Common myeloid progenitor, CD34-positive (primary cell): ENCODE results near the gene GRIK4.

Source experiments
- CTCF ChIA-PET: fragments of 350-600 bp; sonication (Branson Sonifier 250); formaldehyde crosslinking; loops from one replicate; lab custom pipeline; 2021; ENCODE audit warnings: antibody characterized with exemption; lab: Charles Lee
- POLR2A ChIA-PET: fragments of 350-600 bp; sonication (Branson Sonifier 250); formaldehyde crosslinking; loops from one replicate; lab custom pipeline; 2021; ENCODE audit warnings: antibody characterized with exemption; lab: Charles Lee
- DNase-seq, 3 donors: peaks; one replicate each; pipeline versions ENCODE4 v3.0.0 to v3.0.0-alpha.2; 2013
- H3K27ac ChIP-seq, 2 experiments: 1 replicate in 1 of 2; 2 replicates in 1 of 2; pipeline ENCODE4 v1.7.0; 2013; ENCODE audit warnings: inconsistent platforms in 2 of 2, low read length in 2 of 2, mild to moderate bottlenecking in 2 of 2, low read depth in 1 of 2, moderate library complexity in 1 of 2; ENCODE audit not compliant: severe bottlenecking in 2 of 2, insufficient read depth in 1 of 2, poor library complexity in 1 of 2
- H3K27me3 ChIP-seq, 5 experiments: replicated peaks in 2 of 5; 1 replicate in 3 of 5; 2 replicates in 2 of 5; pipeline versions ENCODE4 v1.6.1 to v1.7.0; 2013; ENCODE audit warnings: low read length in 4 of 5, mild to moderate bottlenecking in 2 of 5, moderate library complexity in 2 of 5, inconsistent platforms in 1 of 5; ENCODE audit not compliant: insufficient read depth in 5 of 5, control insufficient read depth in 4 of 5
- H3K36me3 ChIP-seq, 4 experiments: 1 replicate in 2 of 4; 2 replicates in 2 of 4; pipeline versions ENCODE4 v1.6.1 to v1.7.0; 2013; ENCODE audit warnings: low read length in 3 of 4, control low read depth in 1 of 4, mild to moderate bottlenecking in 1 of 4; ENCODE audit not compliant: control insufficient read depth in 4 of 4, insufficient read depth in 4 of 4
- H3K4me1 ChIP-seq, 4 experiments: 1 replicate in 3 of 4; 2 replicates in 1 of 4; pipeline versions ENCODE4 v1.6.1 to v1.7.1; 2013; ENCODE audit warnings: low read length in 3 of 4, mild to moderate bottlenecking in 3 of 4, control low read depth in 1 of 4, inconsistent platforms in 1 of 4, moderate library complexity in 1 of 4; ENCODE audit not compliant: control insufficient read depth in 4 of 4, insufficient read depth in 4 of 4; ENCODE audit errors: control extremely low read depth in 1 of 4
- H3K4me3 ChIP-seq, 7 experiments: 1 replicate in 4 of 7; 2 replicates in 3 of 7; pipeline versions ENCODE4 v1.5.1 to v1.7.0; 2013; ENCODE audit warnings: mild to moderate bottlenecking in 7 of 7, low read length in 6 of 7, moderate library complexity in 6 of 7, inconsistent platforms in 2 of 7, low read depth in 2 of 7, control low read depth in 1 of 7; ENCODE audit not compliant: insufficient read depth in 4 of 7, control insufficient read depth in 1 of 7; ENCODE audit errors: extremely low read depth in 1 of 7
- H3K9me3 ChIP-seq, 5 experiments: 1 replicate in 4 of 5; 2 replicates in 1 of 5; pipeline versions ENCODE4 v1.6.1 to v1.7.1; 2013; ENCODE audit warnings: low read length in 4 of 5, mild to moderate bottlenecking in 2 of 5, inconsistent platforms in 1 of 5, low read depth in 1 of 5, moderate library complexity in 1 of 5; ENCODE audit not compliant: control insufficient read depth in 4 of 5, insufficient read depth in 2 of 5; ENCODE audit errors: control extremely low read depth in 1 of 5
- WGBS: methylation state at CpG from one replicate; pipeline ENCODE4 v1.1.5; 2013; ENCODE audit not compliant: insufficient coverage; 5-methylcytosine and 5-hydroxymethylcytosine counted together

The GRIK4 gene

DNA sequence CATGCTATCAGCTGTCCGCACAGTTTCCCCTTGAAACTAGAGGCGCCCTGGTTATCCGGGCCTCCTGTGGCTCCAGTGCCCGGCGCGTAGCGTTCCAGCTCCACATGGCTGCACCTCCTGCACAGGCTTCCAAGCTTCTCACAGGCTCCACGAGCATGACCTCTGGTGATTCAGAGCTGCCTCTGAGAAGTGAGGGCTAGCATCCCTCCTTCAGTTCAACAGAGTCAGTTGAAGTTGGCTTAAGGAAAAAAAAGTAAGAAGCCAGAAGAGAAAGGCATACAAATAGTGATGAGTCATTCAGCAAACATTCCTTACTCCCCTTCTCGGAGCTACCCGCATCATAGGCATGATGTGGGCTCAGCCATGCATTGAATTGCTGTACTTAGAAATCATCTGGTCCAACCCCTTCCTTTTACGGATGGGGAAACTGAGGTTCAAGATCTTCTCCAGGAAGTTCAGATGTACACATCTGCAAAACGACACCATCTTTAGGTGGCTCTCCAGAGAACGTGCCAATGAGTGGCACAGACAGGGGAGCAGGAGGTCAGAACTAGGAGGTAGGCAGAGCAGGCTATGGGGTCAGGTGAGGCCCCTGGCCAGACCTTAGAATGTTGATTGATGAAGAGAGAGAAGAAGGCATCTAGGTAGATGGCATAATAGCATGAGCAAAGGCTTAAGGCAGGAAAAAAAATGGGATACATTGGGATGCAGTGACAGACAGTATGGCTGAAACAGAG is 296.0 kb downstream of the GRIK4 start:
- peaks cover 0 to 6% (median 1%) of the 10 kb centered on the region in 4 experiments for H3K4me1 ChIP-seq
- no peaks in the 10 kb centered on the region for H3K36me3 ChIP-seq
- no peaks in the 10 kb centered on the region for H3K9me3 ChIP-seq
- ChIA-PET CTCF (interaction anchor here (1.2 kb wide), 1 partner anchor 26 kb away, joined by 3 read pairs; no protein-coding TSS in a partner anchor), POLR2A (no interaction called here)
- H3K27me3 ChIP-seq: peaks cover 0 to 21% (median 2%) of the 10 kb centered on the region in 5 experiments
- no peak overlapping the region for H3K4me3 ChIP-seq
- WGBS: 86% methylated on average over 13 of the region's 13 CpGs
- DNase-seq: peak in 1 of 3 donors; percentile 9
- H3K27ac ChIP-seq: no peak overlapping the region

DNA sequence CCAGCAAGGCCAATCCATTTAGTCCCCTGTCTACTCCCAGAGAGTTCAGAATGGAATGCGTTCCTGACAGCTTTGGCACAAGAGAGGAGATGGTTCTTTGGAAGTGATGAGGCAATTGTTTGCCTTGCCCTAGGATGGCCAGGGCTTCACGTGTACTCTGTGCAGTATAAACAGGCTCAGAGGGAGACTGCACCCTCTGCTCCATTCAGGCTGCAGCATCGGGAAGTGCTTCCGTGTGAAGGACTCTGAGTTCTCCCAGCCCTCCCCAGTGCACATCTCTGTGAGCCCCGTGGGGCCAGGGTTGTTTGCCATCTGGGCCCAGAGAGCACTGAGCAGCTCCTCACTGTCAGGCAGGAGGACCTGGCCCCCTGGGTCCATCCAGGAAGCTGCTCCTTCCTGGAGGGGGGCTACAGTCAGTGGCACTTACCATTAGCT is 297.1 kb downstream of the GRIK4 start:
- ChIA-PET POLR2A (no interaction called here), CTCF (no interaction called here)
- 78% methylated on average over 5 of the region's 5 CpGs for WGBS

DNA sequence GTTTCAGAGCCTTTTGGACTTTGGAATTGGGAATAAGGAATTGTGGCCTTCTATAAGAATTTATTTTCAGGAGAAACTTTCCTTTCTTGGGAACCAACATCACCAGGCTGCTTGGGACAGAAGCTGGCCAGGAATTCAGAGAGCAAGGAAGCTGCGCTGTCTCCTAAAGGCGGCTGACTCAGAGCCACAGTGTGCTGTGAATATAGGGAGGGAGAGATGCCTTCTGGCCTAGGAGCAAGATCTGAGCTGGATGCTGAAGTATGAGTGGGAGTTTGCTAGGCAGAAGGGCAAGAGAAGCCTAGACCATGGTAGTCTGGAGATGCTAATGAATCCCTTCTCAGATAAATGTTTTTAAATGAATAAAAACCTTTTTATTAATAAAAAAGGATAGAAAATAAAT is 298.7 kb downstream of the GRIK4 start:
- ChIA-PET POLR2A (no interaction called here), CTCF (no interaction called here)
- H3K36me3 ChIP-seq: no peaks in the 10 kb centered on the region
- WGBS: 94% methylated on average over 2 of the region's 2 CpGs
- peaks cover 0 to 16% (median 0%) of the 10 kb centered on the region in 5 experiments for H3K27me3 ChIP-seq
- H3K4me1 ChIP-seq: peaks cover 0 to 6% (median 1%) of the 10 kb centered on the region in 4 experiments
- no peak overlapping the region for H3K4me3 ChIP-seq
- no peak overlapping the region for H3K27ac ChIP-seq
- DNase-seq: no peak
- no peaks in the 10 kb centered on the region for H3K9me3 ChIP-seq

More for the DNA sequence above, 297.1 kb downstream of the GRIK4 start:
- Histone ChIP-seq H3K4me1 (peaks cover 0 to 6% (median 1%) of the 10 kb centered on the region in 4 experiments), H3K27me3 (peaks cover 0 to 16% (median 2%) of the 10 kb centered on the region in 5 experiments), H3K4me3 (no peak overlapping the region), H3K9me3 (no peaks in the 10 kb centered on the region), H3K27ac (no peak overlapping the region), H3K36me3 (no peaks in the 10 kb centered on the region)
- no peak for DNase-seq

DNA sequence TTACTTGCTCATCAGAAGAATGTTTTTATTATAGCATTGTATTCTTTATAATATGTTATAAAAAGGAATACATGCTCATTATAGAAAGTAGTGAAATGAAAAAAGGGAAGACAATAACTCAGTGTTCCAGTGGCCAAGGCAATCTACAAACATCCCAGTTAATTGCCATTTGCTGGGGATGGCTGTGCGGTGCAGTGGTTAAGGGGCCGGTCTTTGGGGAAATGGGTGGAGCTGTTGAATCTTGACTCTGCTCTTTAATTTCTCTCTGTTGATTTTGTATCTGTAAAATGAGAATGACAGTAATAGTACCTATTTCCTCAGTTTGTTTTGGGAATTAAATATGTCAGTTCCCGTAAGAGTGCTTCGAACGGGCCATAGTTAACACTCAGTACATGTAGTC is 299.7 kb downstream of the GRIK4 start:
- no peak overlapping the region for H3K4me3 ChIP-seq
- no peak overlapping the region for H3K27ac ChIP-seq
- no peaks in the 10 kb centered on the region for H3K36me3 ChIP-seq
- CTCF ChIA-PET: no interaction called here
- 100% methylated on average over 1 of the region's 5 CpGs for WGBS
- no peaks in the 10 kb centered on the region for H3K9me3 ChIP-seq
- DNase-seq: no peak
- H3K4me1 ChIP-seq: peaks cover 0 to 2% (median under 1%) of the 10 kb centered on the region in 4 experiments
- POLR2A ChIA-PET: no interaction called here
- peaks cover 0 to 16% (median 0%) of the 10 kb centered on the region in 5 experiments for H3K27me3 ChIP-seq

DNA sequence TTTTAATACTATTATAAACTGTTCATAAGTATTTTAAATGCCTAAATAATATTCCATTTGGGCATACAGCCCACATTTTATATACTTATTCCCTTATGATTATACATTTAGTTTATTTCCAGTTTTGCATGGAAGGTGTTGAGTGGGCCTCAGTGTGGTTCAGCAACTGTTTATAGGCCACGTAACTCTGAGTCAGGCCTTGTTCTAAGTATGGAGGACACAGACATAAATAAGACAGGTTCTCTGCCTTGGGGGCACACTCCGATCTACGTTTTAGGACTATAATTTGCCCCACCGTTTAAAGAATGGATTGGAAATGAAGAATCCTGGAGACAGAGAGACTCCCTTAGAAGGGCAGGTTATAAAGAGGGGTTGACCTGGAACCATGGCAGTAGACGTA is 300.2 kb downstream of the GRIK4 start:
- H3K9me3 ChIP-seq: no peaks in the 10 kb centered on the region
- H3K27ac ChIP-seq: no peak overlapping the region
- ChIA-PET CTCF (no interaction called here), POLR2A (no interaction called here)
- no peaks in the 10 kb centered on the region for H3K4me1 ChIP-seq
- no peaks in the 10 kb centered on the region for H3K36me3 ChIP-seq
- H3K4me3 ChIP-seq: no peak overlapping the region
- WGBS: 100% methylated on average over 3 of the region's 5 CpGs
- DNase-seq: no peak
- H3K27me3 ChIP-seq: peaks cover 0 to 16% (median 0%) of the 10 kb centered on the region in 5 experiments

DNA sequence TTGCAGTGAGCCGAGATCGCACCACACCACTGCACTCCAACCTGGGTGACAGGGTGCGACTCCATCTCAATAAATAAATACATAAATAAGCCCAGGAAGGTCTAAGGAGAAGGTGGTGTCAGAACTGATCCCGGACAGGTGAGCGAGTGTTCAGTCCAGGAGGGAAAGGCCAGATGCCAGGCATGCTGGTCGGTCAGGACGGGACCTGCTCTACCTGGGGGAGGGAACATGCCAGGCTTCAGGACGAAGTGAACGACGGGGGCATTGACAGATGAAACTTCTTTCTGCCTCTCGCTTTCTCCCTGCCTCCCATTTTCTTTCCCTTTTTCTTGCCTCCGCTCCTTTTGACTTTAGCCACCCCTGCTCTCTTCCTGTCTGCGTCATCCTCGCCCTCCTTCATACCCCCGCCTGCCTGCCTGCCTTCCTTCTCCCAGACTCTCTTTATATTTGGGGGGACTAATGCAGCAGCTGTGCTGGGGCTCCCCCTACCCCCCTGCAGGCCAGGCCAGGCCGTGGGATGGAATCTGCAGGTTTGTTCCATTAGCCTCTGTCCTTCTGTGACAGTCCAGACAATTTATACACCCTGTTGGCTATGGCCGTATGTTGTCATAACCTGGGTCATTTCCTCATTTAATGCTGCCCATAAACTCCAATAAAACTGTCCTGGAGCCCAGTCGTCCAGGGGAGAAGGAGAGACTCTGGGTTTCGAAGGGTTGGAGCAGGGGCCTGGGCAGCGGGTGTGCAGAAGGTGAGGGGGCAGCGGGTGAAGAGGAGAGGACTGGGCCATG is 303.2 kb downstream of the GRIK4 start:
- ChIA-PET CTCF (no interaction called here), POLR2A (no interaction called here)
- DNase-seq: no peak
- WGBS: 85% methylated on average over 14 of the region's 21 CpGs
- H3K36me3 ChIP-seq: no peaks in the 10 kb centered on the region
- H3K9me3 ChIP-seq: no peaks in the 10 kb centered on the region
- no peak overlapping the region for H3K4me3 ChIP-seq
- H3K27ac ChIP-seq: no peak overlapping the region
- peaks cover 0 to 18% (median 2%) of the 10 kb centered on the region in 5 experiments for H3K27me3 ChIP-seq
- no peaks in the 10 kb centered on the region for H3K4me1 ChIP-seq
